Prostate gland (tissue), 2 donors: ENCODE results near the gene NOL9.

Experiments
- POLR2A ChIP-seq: fragments of 450-650 bp; IDR thresholded peaks from one replicate; pipeline ENCODE4 v1.6.1; 2016; ENCODE audit warnings: antibody characterized with exemption, mild to moderate bottlenecking
- POLR2AphosphoS5 ChIP-seq: sonication (generic); formaldehyde crosslinking; IDR thresholded peaks from one replicate; pipeline ENCODE4 v1.6.1; 2017; ENCODE audit warnings: antibody characterized with exemption
- TF ChIP-seq, protein P1 (sequence below), 4 experiments: fragments of 200-600 bp in 2 of 4; fragments of 450-650 bp in 2 of 4; sonication (generic) in 2 of 4; IDR thresholded peaks; 1 replicate in 3 of 4; 2 replicates in 1 of 4; pipeline ENCODE4 v1.5.1; 2016 to 2019; ENCODE audit warnings: antibody characterized with exemption in 4 of 4, mild to moderate bottlenecking in 2 of 4, moderate library complexity in 2 of 4

DNA sequence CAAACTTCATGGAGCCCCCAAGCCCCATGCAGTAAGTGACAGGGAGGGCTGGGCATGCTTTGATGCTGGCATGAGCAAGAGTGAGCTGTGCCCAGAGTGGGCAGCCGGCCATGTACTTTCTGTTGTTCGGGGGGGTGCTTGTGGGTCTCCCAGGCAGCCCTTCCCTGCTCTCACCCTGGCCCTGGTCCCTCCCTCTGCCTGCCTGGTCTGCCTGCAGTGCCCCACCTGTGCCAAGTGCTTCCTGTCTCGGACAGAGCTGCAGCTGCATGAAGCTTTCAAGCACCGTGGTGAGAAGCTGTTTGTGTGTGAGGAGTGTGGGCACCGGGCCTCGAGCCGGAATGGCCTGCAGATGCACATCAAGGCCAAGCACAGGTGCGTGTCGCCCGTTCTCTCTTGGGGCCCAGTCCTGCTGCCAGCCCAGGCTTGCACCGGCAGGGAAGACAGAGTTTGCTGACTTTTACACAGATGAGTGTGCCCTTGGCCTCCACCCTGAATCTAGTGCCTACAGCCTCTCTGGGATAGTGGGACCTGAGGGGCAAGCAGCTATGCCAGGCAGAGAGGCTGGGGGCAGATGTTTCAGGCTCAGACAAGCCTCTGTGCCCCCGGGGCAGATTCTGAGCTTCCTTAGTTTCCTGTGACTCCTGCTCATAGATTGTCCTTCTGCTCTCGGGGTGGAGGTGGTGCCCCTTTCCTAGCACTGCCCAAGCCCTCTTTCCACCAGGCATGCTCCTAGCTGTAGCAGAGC lies 33.1 kb upstream of the NOL9 start:
- TF ChIP-seq, protein P1, sequence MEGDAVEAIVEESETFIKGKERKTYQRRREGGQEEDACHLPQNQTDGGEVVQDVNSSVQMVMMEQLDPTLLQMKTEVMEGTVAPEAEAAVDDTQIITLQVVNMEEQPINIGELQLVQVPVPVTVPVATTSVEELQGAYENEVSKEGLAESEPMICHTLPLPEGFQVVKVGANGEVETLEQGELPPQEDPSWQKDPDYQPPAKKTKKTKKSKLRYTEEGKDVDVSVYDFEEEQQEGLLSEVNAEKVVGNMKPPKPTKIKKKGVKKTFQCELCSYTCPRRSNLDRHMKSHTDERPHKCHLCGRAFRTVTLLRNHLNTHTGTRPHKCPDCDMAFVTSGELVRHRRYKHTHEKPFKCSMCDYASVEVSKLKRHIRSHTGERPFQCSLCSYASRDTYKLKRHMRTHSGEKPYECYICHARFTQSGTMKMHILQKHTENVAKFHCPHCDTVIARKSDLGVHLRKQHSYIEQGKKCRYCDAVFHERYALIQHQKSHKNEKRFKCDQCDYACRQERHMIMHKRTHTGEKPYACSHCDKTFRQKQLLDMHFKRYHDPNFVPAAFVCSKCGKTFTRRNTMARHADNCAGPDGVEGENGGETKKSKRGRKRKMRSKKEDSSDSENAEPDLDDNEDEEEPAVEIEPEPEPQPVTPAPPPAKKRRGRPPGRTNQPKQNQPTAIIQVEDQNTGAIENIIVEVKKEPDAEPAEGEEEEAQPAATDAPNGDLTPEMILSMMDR (IDR thresholded peaks at IDR 0.05) = no peak
- peak; percentile 65 for TF ChIP-seq POLR2AphosphoS5
- TF ChIP-seq POLR2A = peak; percentile 13
